H1 (cell line): ENCODE results near the gene EVC2. TPM values are rescaled to one million over a fixed set of nuclear protein-coding genes. Genes with fewer than 3 reads are reported as not detected.

Source experiments
- CTCF ChIA-PET: fragments of 300-600 bp; sonication (Branson Sonifier 250); formaldehyde crosslinking; loops from one replicate; lab custom pipeline; 2021; ENCODE audit not compliant: partially characterized antibody; lab: Charles Lee
- POLR2A ChIA-PET: fragments of 300-600 bp; sonication (Branson Sonifier 250); formaldehyde crosslinking; loops from one replicate; lab custom pipeline; 2021; ENCODE audit warnings: inconsistent platforms; ENCODE audit not compliant: partially characterized antibody; lab: Charles Lee
- DNase-seq, 2 experiments: peaks; one replicate each; pipeline versions ENCODE4 v3.0.0 to v3.0.0-alpha.2; 2010 to 2022; ENCODE audit warnings: low spot score in 2 of 2, low read depth in 1 of 2, mixed read lengths in 1 of 2
- FAIRE-seq: peaks from 2 replicates; lab custom pipeline; 2011; peaks lifted over from hg19 to GRCh38; lab: Jason Lieb, UNC
- H2AFZ ChIP-seq: 2 replicates; pipeline ENCODE4 v1.8.1; 2012; ENCODE audit warnings: low read length, inconsistent platforms
- H2AK5ac ChIP-seq: 2 replicates; pipeline ENCODE4 v1.6.1; 2013; ENCODE audit warnings: low read depth, low read length
- H2BK120ac ChIP-seq: replicated peaks from 2 replicates; pipeline ENCODE3; 2013; ENCODE audit warnings: low read depth, low read length, inconsistent platforms
- H2BK12ac ChIP-seq: 2 replicates; pipeline ENCODE4 v1.6.1; 2013; ENCODE audit warnings: low read depth, low read length
- H2BK15ac ChIP-seq: 2 replicates; pipeline ENCODE4 v1.6.1; 2013; ENCODE audit warnings: low read length
- H2BK20ac ChIP-seq: 2 replicates; pipeline ENCODE4 v1.6.1; 2013; ENCODE audit warnings: low read length
- H2BK5ac ChIP-seq: 2 replicates; pipeline ENCODE4 v1.6.1; 2013; ENCODE audit warnings: low read depth, low read length
- H3K14ac ChIP-seq: 2 replicates; pipeline ENCODE4 v1.6.1; 2013; ENCODE audit warnings: inconsistent platforms; ENCODE audit not compliant: insufficient read length
- H3K18ac ChIP-seq: 2 replicates; pipeline ENCODE4 v1.6.1; 2013; ENCODE audit warnings: low read length; ENCODE audit errors: extremely low read depth
- H3K23ac ChIP-seq: 2 replicates; pipeline ENCODE4 v1.6.1; 2013; ENCODE audit warnings: inconsistent platforms; ENCODE audit not compliant: insufficient read length
- H3K23me2 ChIP-seq: 2 replicates; pipeline ENCODE4 v1.6.1; 2013; ENCODE audit warnings: low read depth, low read length
- H3K27ac ChIP-seq: 2 replicates; pipeline ENCODE4 v1.6.1; 2011; ENCODE audit warnings: low read depth, low read length, inconsistent platforms
- H3K27me3 ChIP-seq, 4 experiments: replicated peaks in 1 of 4; 1 replicate in 1 of 4; 2 replicates in 3 of 4; pipeline versions ENCODE4 v1.6.1 to v1.8.1; 2011 to 2013; ENCODE audit warnings: low read length in 3 of 4, mild to moderate bottlenecking in 3 of 4, inconsistent platforms in 2 of 4, mixed read lengths in 2 of 4, moderate library complexity in 1 of 4; ENCODE audit not compliant: control insufficient read depth in 3 of 4, insufficient read depth in 3 of 4; ENCODE audit errors: extremely low read depth in 1 of 4
- H3K36me3 ChIP-seq, 4 experiments: 2 replicates each; pipeline versions ENCODE4 v1.6.1 to v1.8.1; 2011 to 2013; ENCODE audit warnings: mild to moderate bottlenecking in 4 of 4, low read length in 3 of 4, moderate library complexity in 2 of 4, control low read depth in 1 of 4, inconsistent platforms in 1 of 4; ENCODE audit not compliant: insufficient read depth in 4 of 4, control insufficient read depth in 2 of 4
- H3K4ac ChIP-seq: replicated peaks from 2 replicates; pipeline ENCODE3; 2013; ENCODE audit warnings: low read length, low read depth, mixed read lengths, inconsistent platforms; ENCODE audit not compliant: insufficient read length
- H3K4me1 ChIP-seq, 4 experiments: replicated peaks in 1 of 4; 1 replicate in 1 of 4; 2 replicates in 3 of 4; pipeline versions ENCODE4 v1.6.1 to v1.8.1; 2011 to 2013; ENCODE audit warnings: low read length in 3 of 4, inconsistent platforms in 2 of 4, mixed read lengths in 1 of 4; ENCODE audit not compliant: insufficient read depth in 4 of 4, control insufficient read depth in 3 of 4
- H3K4me2 ChIP-seq, 2 experiments: 2 replicates each; pipeline versions ENCODE4 v1.6.1 to v1.8.1; 2011 to 2013; ENCODE audit warnings: low read depth in 2 of 2, low read length in 2 of 2, control low read depth in 1 of 2, inconsistent platforms in 1 of 2, mild to moderate bottlenecking in 1 of 2; ENCODE audit not compliant: insufficient read depth in 1 of 2
- H3K4me3 ChIP-seq, 4 experiments: fragments of 200-600, 300-600 bp in 1 of 4; sonication (generic), shearing (Covaris generic), sonication (Bioruptor Twin) in 1 of 4; 2 replicates each; pipeline versions ENCODE4 v1.5.1 to v1.8.1; 2011 to 2016; ENCODE audit warnings: low read length in 4 of 4, low read depth in 3 of 4, control low read depth in 2 of 4, inconsistent platforms in 2 of 4, mild to moderate bottlenecking in 2 of 4, mixed read lengths in 1 of 4, moderate library complexity in 1 of 4; ENCODE audit not compliant: insufficient read depth in 2 of 4; ENCODE audit errors: extremely low read depth in 1 of 4
- H3K56ac ChIP-seq: replicated peaks from 2 replicates; pipeline ENCODE3; 2013; ENCODE audit warnings: low read depth, mild to moderate bottlenecking, mixed read lengths, low read length, inconsistent platforms; ENCODE audit not compliant: insufficient read length
- H3K79me1 ChIP-seq: 2 replicates; pipeline ENCODE4 v1.6.1; 2013; ENCODE audit warnings: low read depth, low read length, control low read depth
- H3K79me2 ChIP-seq, 2 experiments: 2 replicates each; pipeline versions ENCODE4 v1.6.1 to v1.8.1; 2012 to 2013; ENCODE audit warnings: low read length in 2 of 2, mild to moderate bottlenecking in 2 of 2, inconsistent platforms in 1 of 2; ENCODE audit not compliant: insufficient read depth in 2 of 2, control insufficient read depth in 1 of 2
- H3K9ac ChIP-seq, 4 experiments: replicated peaks in 1 of 4; 1 replicate in 1 of 4; 2 replicates in 3 of 4; pipeline versions ENCODE4 v1.6.1 to v1.8.1; 2011 to 2013; ENCODE audit warnings: low read depth in 3 of 4, low read length in 3 of 4, control low read depth in 2 of 4, mild to moderate bottlenecking in 2 of 4, moderate library complexity in 2 of 4, inconsistent platforms in 1 of 4; ENCODE audit errors: extremely low read depth in 1 of 4
- H3K9me3 ChIP-seq, 2 experiments: 2 replicates each; pipeline versions ENCODE4 v1.6.1 to v1.8.1; 2012 to 2013; ENCODE audit warnings: mild to moderate bottlenecking in 2 of 2, moderate library complexity in 2 of 2, control low read depth in 1 of 2, inconsistent platforms in 1 of 2, low read depth in 1 of 2, low read length in 1 of 2, mixed read lengths in 1 of 2; ENCODE audit not compliant: insufficient read depth in 2 of 2
- H4K20me1 ChIP-seq, 2 experiments: replicated peaks in 1 of 2; 2 replicates each; pipeline versions ENCODE3 to v1.8.1; 2011 to 2013; ENCODE audit warnings: inconsistent platforms in 2 of 2, low read length in 2 of 2, mild to moderate bottlenecking in 1 of 2; ENCODE audit not compliant: insufficient read depth in 2 of 2, control insufficient read depth in 1 of 2
- H4K5ac ChIP-seq: 2 replicates; pipeline ENCODE4 v1.6.1; 2013; ENCODE audit warnings: low read length, low read depth, mixed read lengths, inconsistent platforms; ENCODE audit not compliant: insufficient read length
- H4K8ac ChIP-seq: 2 replicates; pipeline ENCODE4 v1.8.0; 2013; ENCODE audit warnings: mild to moderate bottlenecking, moderate library complexity, low read length, inconsistent platforms; ENCODE audit not compliant: insufficient read depth; ENCODE audit errors: extremely low read depth
- H4K91ac ChIP-seq: replicated peaks from 2 replicates; pipeline ENCODE3; 2013; ENCODE audit warnings: low read length, mixed read lengths, inconsistent platforms; ENCODE audit not compliant: insufficient read length
- BRCA1 ChIP-seq: IDR thresholded peaks from 2 replicates; pipeline ENCODE4 v1.6.1; 2012; ENCODE audit warnings: low read depth, low read length, improper control_type of control experiment
- CEBPB ChIP-seq: IDR thresholded peaks from 2 replicates; pipeline ENCODE4 v1.6.1; 2012; ENCODE audit warnings: low read depth, low read length
- CHD2 ChIP-seq: IDR thresholded peaks from 2 replicates; pipeline ENCODE4 v1.6.1; 2012; ENCODE audit warnings: low read length, improper control_type of control experiment
- CTBP2 ChIP-seq: IDR thresholded peaks from 2 replicates; pipeline ENCODE4 v1.7.0; 2011; ENCODE audit warnings: borderline replicate concordance, mild to moderate bottlenecking, moderate library complexity, mixed read lengths, low read length; ENCODE audit not compliant: insufficient read depth, insufficient read length
- EZH2 ChIP-seq: fragments of 200-600 bp; sonication (generic); IDR thresholded peaks from 2 replicates; pipeline ENCODE4 v1.7.1; 2012; ENCODE audit warnings: low read depth, mild to moderate bottlenecking, moderate library complexity, low read length, inconsistent platforms; ENCODE audit not compliant: severe bottlenecking
- FOSL1 ChIP-seq: IDR thresholded peaks from 2 replicates; pipeline ENCODE4 v1.6.1; 2011; ENCODE audit warnings: mild to moderate bottlenecking, low read depth, low read length, moderate library complexity; ENCODE audit not compliant: insufficient read depth
- KDM1A ChIP-seq: fragments of 200-600, 300-600 bp; sonication (generic); IDR thresholded peaks from 2 replicates; pipeline ENCODE4 v1.7.1; 2016; ENCODE audit warnings: mild to moderate bottlenecking, low read length, borderline replicate concordance
- KDM5A ChIP-seq: fragments of 200-600 bp; IDR thresholded peaks from 2 replicates; pipeline ENCODE4 v1.7.1; 2012; ENCODE audit warnings: mild to moderate bottlenecking, low read length, inconsistent platforms, mixed read lengths
- MAFK ChIP-seq: IDR thresholded peaks from 2 replicates; pipeline ENCODE4 v1.6.1; 2012; ENCODE audit warnings: low read depth, mild to moderate bottlenecking, improper control_type of control experiment, low read length
- NANOG ChIP-seq: IDR thresholded peaks from 2 replicates; pipeline ENCODE4 v1.6.1; 2011; ENCODE audit warnings: low read length, low read depth, mild to moderate bottlenecking, inconsistent platforms; ENCODE audit not compliant: insufficient read depth, poor library complexity, severe bottlenecking
- SP4 ChIP-seq: IDR thresholded peaks from 2 replicates; pipeline ENCODE4 v1.6.1; 2012; ENCODE audit warnings: low read length, inconsistent platforms
- WGBS, 2 experiments: shearing (Covaris generic) in 1 of 2; methylation state at CpG; one replicate each; pipeline versions ENCODE4 v1.1.6 to v1.1.7; 2013 to 2015; ENCODE audit warnings: low lambda C conversion rate in 2 of 2, mixed read lengths in 2 of 2, inconsistent platforms in 1 of 2, low coverage in 1 of 2, missing lambda C conversion rate in 1 of 2; ENCODE audit not compliant: insufficient replicate concordance in 2 of 2, insufficient coverage in 1 of 2, insufficient read length in 1 of 2; ENCODE audit errors: extremely low coverage in 1 of 2, missing lambda C conversion rate in 1 of 2; 5-methylcytosine and 5-hydroxymethylcytosine counted together
- polyA plus RNA-seq, 7 experiments: library from polyadenylated mRNA; depleted of rRNA in 3 of 7; stranded (reverse) in 5 of 7; unstranded in 2 of 7; fragments of >200 nt in 5 of 7; fragments of 200-250 nt in 2 of 7; gene quantifications; 1 replicate in 5 of 7; 2 replicates in 1 of 7; 4 replicates in 1 of 7; pipeline versions ENCODE4 v1.2.1 to v1.2.3, GENCODE V29; 2011 to 2013; ENCODE audit warnings: missing spikeins in 2 of 7, mixed read lengths in 2 of 7
- total RNA-seq: library from RNA; stranded (reverse); fragmentation: NEBNext Ultra II Directional; extraction: Animal tissue kit (Norgen Biotek cat#: 25700); gene quantifications from 2 replicates; pipeline ENCODE4 v1.2.1, GENCODE V29; 2021

The EVC2 gene
- total and polyA plus RNA-seq, 2 of the 8 experiments (the other 6 are each of a cell fraction or from before 2014, with no cell fraction given) = 0.73 to 5.9 TPM

GRCh38 chr4:5721923-5722322 lies 13.6 kb upstream of the EVC2 start:
- H3K36me3 ChIP-seq = peaks cover 0 to 2% (median 0%) of the 10 kb centered on the region in 4 experiments; a peak in 2 of 8 replicates
- no peak overlapping the region for H3K23ac ChIP-seq
- no peak overlapping the region for H3K27ac ChIP-seq
- no peak overlapping the region for H3K18ac ChIP-seq
- no peak overlapping the region for H2BK12ac ChIP-seq
- H3K79me2 ChIP-seq = no peaks in the 10 kb centered on the region
- ChIA-PET POLR2A (no interaction called here), CTCF (interaction anchor here (0.6 to 1.3 kb wide), 3 partner anchors 13 to 727 kb away, joined by 3 to 5 read pairs (median 3); no protein-coding TSS in a partner anchor)
- no peak for DNase-seq
- peaks cover 0 to 5% of the 10 kb centered on the region in 2 experiments for H4K20me1 ChIP-seq
- H3K56ac ChIP-seq = no peak overlapping the region
- H4K8ac ChIP-seq = no peak overlapping the region
- WGBS, 2 experiments = 94% methylated on average over 5 of the region's 5 CpGs; no CpG with 5 or more reads in 1 of the 2 experiments
- no peak overlapping the region for H2BK5ac ChIP-seq
- H3K4me1 ChIP-seq = peaks cover 0 to 2% (median 0%) of the 10 kb centered on the region in 4 experiments; a peak in 2 of 7 replicates
- H2BK120ac ChIP-seq = no peak overlapping the region
- H4K91ac ChIP-seq = no peak overlapping the region
- no peak for FAIRE-seq
- H3K4me3 ChIP-seq = no peak overlapping the region
- H3K79me1 ChIP-seq = no peaks in the 10 kb centered on the region
- no peak overlapping the region for H2AFZ ChIP-seq
- no peaks in the 10 kb centered on the region for H3K23me2 ChIP-seq
- no peak overlapping the region for H3K9ac ChIP-seq
- no peak overlapping the region for H2BK20ac ChIP-seq
- H2BK15ac ChIP-seq = no peak overlapping the region
- H4K5ac ChIP-seq = no peak overlapping the region
- H3K4me2 ChIP-seq = no peak overlapping the region
- H3K4ac ChIP-seq = no peak overlapping the region
- H3K9me3 ChIP-seq = no peaks in the 10 kb centered on the region
- H3K14ac ChIP-seq = no peak overlapping the region
- H3K27me3 ChIP-seq = no peaks in the 10 kb centered on the region
- H2AK5ac ChIP-seq = no peak overlapping the region
- TF ChIP-seq CEBPB (no peak), KDM5A (no peak), EZH2 (no peak), SP4 (no peak), MAFK (no peak), KDM1A (no peak), FOSL1 (no peak), CHD2 (no peak), CTBP2 (no peak), BRCA1 (no peak), NANOG (no peak)
